Retinal pigment epithelial cell (primary cell): ENCODE measurements around the gene MAP4K3.
"Not testable (repeated sequence)": the region's sequence is repeated elsewhere in the genome, so short reads cannot be mapped to it uniquely, and the experiment has no call there.

ENCODE experiments used
- DNase-seq: peaks from one replicate; pipeline ENCODE4 v3.0.0-alpha.2; 2010; ENCODE audit warnings: low read depth
- H3K4me3 ChIP-seq: 2 replicates; pipeline ENCODE4 v1.5.1; 2011; ENCODE audit warnings: mild to moderate bottlenecking, low read length, control low read depth, moderate library complexity
- TF ChIP-seq, protein P1 (sequence below): conservative IDR thresholded peaks from 2 replicates; pipeline ENCODE4 v1.5.1; 2011; ENCODE audit warnings: low read depth, low read length, control low read depth, inconsistent platforms

The MAP4K3 gene

DNA sequence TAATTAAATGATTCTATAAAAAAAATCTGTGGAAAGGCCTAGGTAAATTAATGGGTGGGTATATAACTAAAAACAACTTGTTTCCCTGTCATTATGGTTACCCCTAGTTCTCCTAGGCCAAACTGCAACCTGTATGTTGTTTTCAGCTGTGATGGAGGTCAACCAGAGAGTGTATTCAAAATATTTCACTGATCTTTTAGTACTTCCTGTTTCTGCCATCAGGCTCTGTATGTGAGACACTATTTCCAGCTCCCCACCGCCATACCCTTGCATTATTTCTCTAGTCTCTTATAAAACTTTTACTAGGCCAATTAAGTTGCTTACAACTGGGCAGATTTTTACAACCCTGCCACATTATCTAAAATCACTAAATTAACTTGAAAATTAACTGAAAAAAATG lies 172.4 kb downstream of the MAP4K3 start:
- no peak for DNase-seq
- no peak overlapping the region for H3K4me3 ChIP-seq
- TF ChIP-seq, protein P1, sequence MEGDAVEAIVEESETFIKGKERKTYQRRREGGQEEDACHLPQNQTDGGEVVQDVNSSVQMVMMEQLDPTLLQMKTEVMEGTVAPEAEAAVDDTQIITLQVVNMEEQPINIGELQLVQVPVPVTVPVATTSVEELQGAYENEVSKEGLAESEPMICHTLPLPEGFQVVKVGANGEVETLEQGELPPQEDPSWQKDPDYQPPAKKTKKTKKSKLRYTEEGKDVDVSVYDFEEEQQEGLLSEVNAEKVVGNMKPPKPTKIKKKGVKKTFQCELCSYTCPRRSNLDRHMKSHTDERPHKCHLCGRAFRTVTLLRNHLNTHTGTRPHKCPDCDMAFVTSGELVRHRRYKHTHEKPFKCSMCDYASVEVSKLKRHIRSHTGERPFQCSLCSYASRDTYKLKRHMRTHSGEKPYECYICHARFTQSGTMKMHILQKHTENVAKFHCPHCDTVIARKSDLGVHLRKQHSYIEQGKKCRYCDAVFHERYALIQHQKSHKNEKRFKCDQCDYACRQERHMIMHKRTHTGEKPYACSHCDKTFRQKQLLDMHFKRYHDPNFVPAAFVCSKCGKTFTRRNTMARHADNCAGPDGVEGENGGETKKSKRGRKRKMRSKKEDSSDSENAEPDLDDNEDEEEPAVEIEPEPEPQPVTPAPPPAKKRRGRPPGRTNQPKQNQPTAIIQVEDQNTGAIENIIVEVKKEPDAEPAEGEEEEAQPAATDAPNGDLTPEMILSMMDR: no peak

DNA sequence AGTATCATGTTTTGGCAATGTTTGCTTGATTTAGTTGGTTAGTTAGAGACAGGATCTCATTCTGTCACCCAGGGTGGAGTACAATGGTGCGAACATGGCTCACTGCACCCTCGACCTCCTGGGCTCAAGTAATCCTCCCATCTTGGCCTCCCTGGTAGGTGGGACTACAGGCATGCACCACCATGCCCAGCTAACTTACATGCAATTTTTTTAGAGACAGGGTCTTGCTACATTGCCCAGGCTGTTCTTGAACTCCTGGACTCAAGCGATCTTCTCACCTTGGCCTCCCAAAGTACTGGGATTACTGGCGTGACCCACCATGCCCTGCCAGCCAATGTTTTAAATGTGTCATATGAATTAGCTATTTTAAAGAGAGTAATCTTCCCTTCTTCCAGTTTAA lies 177.0 kb downstream of the MAP4K3 start:
- DNase-seq: no peak
- H3K4me3 ChIP-seq: no peak overlapping the region
- TF ChIP-seq, protein P1: no peak

DNA sequence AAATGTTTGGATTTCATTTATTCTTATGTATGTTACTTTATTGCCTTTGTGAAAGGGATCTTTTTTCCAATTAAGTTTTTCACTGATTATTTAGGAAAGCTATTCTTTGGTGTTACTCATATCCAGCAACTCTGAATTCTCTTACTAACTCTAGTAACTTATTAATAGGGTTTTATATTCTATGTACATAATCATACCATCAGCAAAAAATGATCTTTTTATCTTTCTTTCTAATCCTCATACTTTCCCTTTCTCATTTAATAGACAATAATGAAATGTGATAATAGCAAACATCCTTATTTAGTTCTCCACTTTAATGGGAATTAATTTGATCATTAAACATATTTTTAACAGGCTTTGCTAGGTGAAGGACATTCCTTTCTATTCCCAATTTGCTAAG lies 181.0 kb downstream of the MAP4K3 start:
- TF ChIP-seq, protein P1: no peak
- no peak overlapping the region for H3K4me3 ChIP-seq
- DNase-seq: no peak

DNA sequence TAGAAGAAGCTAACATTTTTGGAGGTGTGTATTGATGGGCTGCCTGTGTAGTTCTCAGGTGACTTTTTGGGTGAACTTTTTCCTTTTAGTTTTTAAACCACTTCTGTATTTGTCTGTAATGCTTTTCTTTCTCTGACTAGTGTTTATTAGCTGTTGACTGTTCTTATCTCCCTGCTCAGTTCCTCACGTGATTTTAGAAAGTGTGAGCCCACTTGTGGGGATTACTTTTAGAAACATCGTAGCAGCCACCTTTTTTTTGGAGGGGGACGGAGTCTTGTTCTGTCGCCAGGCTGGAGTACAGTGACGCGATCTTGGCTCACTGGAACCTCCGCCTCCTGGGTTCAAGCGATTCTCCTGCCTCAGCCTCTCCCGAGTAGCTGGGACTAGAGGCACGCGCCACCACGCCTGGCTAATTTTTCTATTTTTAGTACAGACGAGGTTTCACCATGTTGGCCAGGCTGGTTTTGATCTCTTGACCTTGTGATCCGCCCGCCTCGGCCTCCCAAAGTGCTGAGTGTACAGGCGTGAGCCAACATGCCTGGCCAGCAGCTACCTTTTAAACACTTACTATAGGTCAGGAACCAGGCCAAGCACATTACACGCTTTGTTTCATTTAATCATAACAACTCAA lies 184.1 kb downstream of the MAP4K3 start:
- DNase-seq: no peak
- H3K4me3 ChIP-seq: no peak overlapping the region
- TF ChIP-seq, protein P1: no peak

DNA sequence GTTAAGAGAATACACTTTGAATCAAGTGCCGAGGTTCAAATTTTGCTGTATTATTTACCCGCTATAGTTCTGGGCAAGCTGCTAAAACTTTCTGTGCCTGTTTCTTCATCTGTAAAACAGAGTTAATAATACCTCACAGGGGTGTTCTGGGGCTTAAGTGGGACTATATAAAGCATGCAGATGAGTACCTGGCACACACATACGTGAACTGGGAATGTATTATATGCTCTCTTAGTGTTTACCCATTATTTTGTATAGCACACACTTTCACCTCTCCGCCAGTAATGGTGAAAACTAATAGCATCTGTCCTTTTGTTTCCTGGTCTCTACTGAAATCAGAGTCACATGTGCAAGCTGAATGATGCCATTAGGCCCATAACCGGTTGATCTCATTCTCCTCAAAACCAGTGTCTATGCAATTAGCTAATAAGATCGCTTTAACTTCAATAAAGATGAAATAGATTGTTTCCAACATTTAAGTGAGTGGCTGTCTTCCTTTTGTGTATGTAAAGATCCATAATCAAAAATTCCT lies 189.5 kb downstream of the MAP4K3 start:
- no peak overlapping the region for H3K4me3 ChIP-seq
- TF ChIP-seq, protein P1: no peak
- DNase-seq: no peak

DNA sequence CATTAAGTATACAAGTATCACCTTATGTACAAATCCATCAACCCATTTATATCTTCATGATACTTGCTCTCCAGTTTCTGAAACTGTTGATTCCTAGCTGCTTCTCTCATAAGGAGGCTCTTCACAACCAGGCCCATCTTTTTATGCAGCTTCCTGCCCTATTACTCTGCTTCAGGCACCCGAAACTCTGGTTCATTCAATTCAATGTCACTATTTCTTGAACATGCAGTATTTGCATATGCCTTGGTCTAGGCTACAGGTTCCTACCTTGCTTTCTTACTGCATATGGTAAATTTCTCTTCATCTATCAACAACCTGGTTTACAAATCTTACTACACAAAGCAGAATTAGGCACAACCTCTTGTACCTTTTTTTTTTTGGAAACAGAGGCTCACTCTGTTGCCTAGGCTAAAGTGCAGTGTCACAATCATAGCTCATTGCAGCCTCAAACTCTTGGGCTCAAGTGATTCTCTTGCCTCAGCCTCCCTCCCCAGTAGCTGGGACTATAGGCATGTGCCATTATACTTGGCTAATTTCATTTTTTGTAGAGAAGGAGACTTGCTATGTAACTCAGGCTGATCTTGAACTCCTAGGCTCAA lies 190.6 kb downstream of the MAP4K3 start:
- H3K4me3 ChIP-seq: no peak overlapping the region
- no peak for DNase-seq

DNA sequence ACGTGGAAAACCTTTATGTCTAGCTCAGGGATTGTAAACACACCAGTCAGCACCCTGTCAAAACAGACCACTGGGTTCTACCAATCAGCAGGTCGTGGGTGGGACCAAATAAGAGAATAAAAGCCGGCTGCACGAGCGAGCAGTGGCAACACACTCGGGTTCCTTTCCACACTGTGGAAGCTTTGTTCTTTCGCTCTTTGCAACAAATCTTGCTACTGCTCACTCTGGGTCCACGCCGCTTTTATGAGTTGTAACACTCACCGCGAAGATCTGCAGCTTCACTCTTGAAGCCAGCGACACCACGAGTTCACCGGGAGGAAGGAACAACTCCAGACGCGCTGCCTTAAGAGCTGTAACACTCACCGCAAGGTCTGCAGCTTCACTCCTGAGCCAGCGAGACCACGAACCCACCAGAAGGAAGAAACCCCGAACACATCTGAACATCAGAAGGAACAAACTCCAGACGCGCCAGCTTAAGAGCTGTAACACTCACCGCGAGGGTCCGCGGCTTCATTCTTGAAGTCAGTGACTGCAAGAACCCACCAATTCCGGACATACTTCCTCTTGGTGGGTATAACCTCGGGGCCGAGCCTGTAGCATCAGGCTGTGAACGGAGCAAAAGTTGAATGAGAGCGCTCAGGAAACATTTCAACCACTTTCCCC lies 192.0 kb downstream of the MAP4K3 start:
- not testable (repeated sequence) for DNase-seq, H3K4me3 ChIP-seq

More for the DNA sequence above, 190.6 kb downstream of the MAP4K3 start:
- TF ChIP-seq, protein P1: no peak

DNA sequence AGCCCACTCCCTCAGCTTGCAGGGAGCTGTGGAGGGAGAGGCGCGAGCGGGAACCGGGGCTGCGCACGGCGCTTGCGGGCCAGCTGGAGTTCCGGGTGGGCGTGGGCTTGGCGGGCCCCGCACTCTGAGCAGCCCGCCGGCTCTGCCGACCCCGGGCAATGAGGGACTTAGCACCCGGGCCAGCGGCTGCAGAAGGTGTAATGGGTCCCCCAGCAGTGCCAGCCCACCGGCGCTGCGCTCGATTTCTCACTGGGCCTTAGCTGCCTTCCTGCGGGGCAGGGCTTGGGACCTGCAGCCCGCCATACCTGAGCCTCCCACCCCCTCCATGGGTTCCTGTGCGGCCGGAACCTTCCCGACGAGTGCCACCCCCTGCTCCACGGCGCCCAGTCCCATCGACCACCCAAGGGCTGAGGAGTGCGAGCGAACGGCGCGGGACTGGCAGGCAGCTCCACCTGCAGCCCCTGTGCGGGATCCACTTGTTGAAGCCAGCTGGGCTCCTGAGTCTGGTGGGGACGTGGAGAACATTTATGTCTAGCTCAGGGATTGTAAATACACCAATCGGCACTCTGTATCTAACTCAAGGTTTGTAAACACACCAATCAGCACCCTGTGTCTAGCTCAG lies 192.7 kb downstream of the MAP4K3 start:
- DNase-seq, H3K4me3 ChIP-seq: not testable (repeated sequence)
